Measurements from ENCODE around the gene BUD23. TPM values are rescaled to one million over a fixed set of nuclear protein-coding genes. Genes with fewer than 3 reads are reported as not detected.

Gene BUD23
- total and polyA plus RNA-seq, 9 of the 15 experiments (the other 6 are each of a cell fraction or from before 2014, with no cell fraction given), result 79.5 to 270 (median 150) TPM

DNA sequence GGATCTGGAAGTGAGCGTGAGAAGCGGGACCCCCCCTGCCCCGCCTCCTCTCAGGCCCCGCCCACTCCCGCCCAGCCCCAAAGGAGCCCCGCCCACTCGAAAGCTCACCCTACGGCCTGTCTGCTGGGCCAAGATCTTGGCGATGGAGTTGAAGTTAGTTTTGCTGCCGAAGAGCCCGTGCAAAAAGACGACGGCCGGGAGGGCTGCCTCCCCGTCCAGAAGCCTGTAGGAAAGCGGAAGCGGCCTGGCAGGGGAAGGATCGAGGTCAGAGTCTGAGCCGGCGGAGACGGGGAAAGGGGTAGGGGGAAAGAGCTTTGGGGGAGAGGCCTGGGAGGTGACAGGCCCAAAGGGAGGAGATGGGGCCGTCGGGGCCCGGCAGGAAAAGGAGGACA lies 54.8 kb downstream of the BUD23 start (continued):
- TF ChIP-seq, protein P1, sequence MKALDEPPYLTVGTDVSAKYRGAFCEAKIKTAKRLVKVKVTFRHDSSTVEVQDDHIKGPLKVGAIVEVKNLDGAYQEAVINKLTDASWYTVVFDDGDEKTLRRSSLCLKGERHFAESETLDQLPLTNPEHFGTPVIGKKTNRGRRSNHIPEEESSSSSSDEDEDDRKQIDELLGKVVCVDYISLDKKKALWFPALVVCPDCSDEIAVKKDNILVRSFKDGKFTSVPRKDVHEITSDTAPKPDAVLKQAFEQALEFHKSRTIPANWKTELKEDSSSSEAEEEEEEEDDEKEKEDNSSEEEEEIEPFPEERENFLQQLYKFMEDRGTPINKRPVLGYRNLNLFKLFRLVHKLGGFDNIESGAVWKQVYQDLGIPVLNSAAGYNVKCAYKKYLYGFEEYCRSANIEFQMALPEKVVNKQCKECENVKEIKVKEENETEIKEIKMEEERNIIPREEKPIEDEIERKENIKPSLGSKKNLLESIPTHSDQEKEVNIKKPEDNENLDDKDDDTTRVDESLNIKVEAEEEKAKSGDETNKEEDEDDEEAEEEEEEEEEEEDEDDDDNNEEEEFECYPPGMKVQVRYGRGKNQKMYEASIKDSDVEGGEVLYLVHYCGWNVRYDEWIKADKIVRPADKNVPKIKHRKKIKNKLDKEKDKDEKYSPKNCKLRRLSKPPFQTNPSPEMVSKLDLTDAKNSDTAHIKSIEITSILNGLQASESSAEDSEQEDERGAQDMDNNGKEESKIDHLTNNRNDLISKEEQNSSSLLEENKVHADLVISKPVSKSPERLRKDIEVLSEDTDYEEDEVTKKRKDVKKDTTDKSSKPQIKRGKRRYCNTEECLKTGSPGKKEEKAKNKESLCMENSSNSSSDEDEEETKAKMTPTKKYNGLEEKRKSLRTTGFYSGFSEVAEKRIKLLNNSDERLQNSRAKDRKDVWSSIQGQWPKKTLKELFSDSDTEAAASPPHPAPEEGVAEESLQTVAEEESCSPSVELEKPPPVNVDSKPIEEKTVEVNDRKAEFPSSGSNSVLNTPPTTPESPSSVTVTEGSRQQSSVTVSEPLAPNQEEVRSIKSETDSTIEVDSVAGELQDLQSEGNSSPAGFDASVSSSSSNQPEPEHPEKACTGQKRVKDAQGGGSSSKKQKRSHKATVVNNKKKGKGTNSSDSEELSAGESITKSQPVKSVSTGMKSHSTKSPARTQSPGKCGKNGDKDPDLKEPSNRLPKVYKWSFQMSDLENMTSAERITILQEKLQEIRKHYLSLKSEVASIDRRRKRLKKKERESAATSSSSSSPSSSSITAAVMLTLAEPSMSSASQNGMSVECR (CRISPR knock-in tag; IDR thresholded peaks at IDR 0.05), result no peak
- TF ChIP-seq, protein P2, sequence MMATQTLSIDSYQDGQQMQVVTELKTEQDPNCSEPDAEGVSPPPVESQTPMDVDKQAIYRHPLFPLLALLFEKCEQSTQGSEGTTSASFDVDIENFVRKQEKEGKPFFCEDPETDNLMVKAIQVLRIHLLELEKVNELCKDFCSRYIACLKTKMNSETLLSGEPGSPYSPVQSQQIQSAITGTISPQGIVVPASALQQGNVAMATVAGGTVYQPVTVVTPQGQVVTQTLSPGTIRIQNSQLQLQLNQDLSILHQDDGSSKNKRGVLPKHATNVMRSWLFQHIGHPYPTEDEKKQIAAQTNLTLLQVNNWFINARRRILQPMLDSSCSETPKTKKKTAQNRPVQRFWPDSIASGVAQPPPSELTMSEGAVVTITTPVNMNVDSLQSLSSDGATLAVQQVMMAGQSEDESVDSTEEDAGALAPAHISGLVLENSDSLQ (IDR thresholded peaks at IDR 0.05), result 0 out of 2 replicates have a peak, but pooled peaks have one; percentile 38
- TF ChIP-seq RAD51 (IDR thresholded peaks at IDR 0.05; ENCODE audit: borderline replicate concordance, low read depth), result no peak
- TF ChIP-seq TBP (optimal IDR thresholded peaks at IDR 0.05; ENCODE audit: low read depth, low read length), result no peak
- TF ChIP-seq, protein P3, sequence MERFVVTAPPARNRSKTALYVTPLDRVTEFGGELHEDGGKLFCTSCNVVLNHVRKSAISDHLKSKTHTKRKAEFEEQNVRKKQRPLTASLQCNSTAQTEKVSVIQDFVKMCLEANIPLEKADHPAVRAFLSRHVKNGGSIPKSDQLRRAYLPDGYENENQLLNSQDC (CRISPR knock-in tag; IDR thresholded peaks at IDR 0.05), result no peak
- TF ChIP-seq, protein P4, sequence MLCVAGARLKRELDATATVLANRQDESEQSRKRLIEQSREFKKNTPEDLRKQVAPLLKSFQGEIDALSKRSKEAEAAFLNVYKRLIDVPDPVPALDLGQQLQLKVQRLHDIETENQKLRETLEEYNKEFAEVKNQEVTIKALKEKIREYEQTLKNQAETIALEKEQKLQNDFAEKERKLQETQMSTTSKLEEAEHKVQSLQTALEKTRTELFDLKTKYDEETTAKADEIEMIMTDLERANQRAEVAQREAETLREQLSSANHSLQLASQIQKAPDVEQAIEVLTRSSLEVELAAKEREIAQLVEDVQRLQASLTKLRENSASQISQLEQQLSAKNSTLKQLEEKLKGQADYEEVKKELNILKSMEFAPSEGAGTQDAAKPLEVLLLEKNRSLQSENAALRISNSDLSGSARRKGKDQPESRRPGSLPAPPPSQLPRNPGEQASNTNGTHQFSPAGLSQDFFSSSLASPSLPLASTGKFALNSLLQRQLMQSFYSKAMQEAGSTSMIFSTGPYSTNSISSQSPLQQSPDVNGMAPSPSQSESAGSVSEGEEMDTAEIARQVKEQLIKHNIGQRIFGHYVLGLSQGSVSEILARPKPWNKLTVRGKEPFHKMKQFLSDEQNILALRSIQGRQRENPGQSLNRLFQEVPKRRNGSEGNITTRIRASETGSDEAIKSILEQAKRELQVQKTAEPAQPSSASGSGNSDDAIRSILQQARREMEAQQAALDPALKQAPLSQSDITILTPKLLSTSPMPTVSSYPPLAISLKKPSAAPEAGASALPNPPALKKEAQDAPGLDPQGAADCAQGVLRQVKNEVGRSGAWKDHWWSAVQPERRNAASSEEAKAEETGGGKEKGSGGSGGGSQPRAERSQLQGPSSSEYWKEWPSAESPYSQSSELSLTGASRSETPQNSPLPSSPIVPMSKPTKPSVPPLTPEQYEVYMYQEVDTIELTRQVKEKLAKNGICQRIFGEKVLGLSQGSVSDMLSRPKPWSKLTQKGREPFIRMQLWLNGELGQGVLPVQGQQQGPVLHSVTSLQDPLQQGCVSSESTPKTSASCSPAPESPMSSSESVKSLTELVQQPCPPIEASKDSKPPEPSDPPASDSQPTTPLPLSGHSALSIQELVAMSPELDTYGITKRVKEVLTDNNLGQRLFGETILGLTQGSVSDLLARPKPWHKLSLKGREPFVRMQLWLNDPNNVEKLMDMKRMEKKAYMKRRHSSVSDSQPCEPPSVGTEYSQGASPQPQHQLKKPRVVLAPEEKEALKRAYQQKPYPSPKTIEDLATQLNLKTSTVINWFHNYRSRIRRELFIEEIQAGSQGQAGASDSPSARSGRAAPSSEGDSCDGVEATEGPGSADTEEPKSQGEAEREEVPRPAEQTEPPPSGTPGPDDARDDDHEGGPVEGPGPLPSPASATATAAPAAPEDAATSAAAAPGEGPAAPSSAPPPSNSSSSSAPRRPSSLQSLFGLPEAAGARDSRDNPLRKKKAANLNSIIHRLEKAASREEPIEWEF (CRISPR knock-in tag; IDR thresholded peaks at IDR 0.05), result no peak
- TF ChIP-seq ZNF217 (CRISPR knock-in tag; IDR thresholded peaks at IDR 0.05), result no peak
- 0 out of 2 replicates have a peak, but pooled peaks have one; percentile 60 for TF ChIP-seq MIER1 (IDR thresholded peaks at IDR 0.05; ENCODE audit: low read depth)
- no peak for TF ChIP-seq SRSF9 (IDR thresholded peaks at IDR 0.05; ENCODE audit: borderline replicate concordance, low read depth, low read length)
- TF ChIP-seq IFI16 (CRISPR knock-in tag; IDR thresholded peaks at IDR 0.05), result no peak
- TF ChIP-seq ZNF282 (CRISPR knock-in tag; IDR thresholded peaks at IDR 0.05), result no peak
- TF ChIP-seq GATA2 (CRISPR knock-in tag; IDR thresholded peaks at IDR 0.05), result no peak
- no peak for TF ChIP-seq FUS (optimal IDR thresholded peaks at IDR 0.05; ENCODE audit: low read depth, low read length)
- TF ChIP-seq, protein P5, sequence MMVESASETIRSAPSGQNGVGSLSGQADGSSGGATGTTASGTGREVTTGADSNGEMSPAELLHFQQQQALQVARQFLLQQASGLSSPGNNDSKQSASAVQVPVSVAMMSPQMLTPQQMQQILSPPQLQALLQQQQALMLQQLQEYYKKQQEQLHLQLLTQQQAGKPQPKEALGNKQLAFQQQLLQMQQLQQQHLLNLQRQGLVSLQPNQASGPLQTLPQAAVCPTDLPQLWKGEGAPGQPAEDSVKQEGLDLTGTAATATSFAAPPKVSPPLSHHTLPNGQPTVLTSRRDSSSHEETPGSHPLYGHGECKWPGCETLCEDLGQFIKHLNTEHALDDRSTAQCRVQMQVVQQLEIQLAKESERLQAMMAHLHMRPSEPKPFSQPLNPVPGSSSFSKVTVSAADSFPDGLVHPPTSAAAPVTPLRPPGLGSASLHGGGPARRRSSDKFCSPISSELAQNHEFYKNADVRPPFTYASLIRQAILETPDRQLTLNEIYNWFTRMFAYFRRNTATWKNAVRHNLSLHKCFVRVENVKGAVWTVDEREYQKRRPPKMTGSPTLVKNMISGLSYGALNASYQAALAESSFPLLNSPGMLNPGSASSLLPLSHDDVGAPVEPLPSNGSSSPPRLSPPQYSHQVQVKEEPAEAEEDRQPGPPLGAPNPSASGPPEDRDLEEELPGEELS (CRISPR knock-in tag; IDR thresholded peaks at IDR 0.05; ENCODE audit: borderline replicate concordance), result no peak
- no peak for TF ChIP-seq MYC (IDR thresholded peaks at IDR 0.05; ENCODE audit: low read depth, low read length)
- no peak for TF ChIP-seq MYC (CRISPR knock-in tag; IDR thresholded peaks at IDR 0.05; ENCODE audit: borderline replicate concordance, low read depth)
